Endothelial cell of umbilical vein (primary cell): ENCODE measurements around the gene CROCC. TPM values are rescaled to one million over a fixed set of nuclear protein-coding genes. Genes with fewer than 3 reads are reported as not detected.

Source experiments
- BruUV-seq: library from RNA; stranded (reverse); fragments of 400-500 nt; replicated peaks from 2 replicates; lab custom pipeline; 2021; lab: Mats Ljungman, UMichigan
- CTCF ChIA-PET: fragments of 300-600, 350-600 bp; sonication (Branson Sonifier 250); formaldehyde crosslinking; loops from one replicate; lab custom pipeline; 2021; ENCODE audit warnings: antibody characterized with exemption, inconsistent platforms; lab: Charles Lee
- POLR2A ChIA-PET: fragments of 300-600, 350-600 bp; sonication (Branson Sonifier 250); formaldehyde crosslinking; loops from one replicate; lab custom pipeline; 2021; ENCODE audit warnings: antibody characterized with exemption, inconsistent platforms; lab: Charles Lee
- DNase-seq: peaks from one replicate; pipeline ENCODE4 v3.0.0-alpha.2; 2011; ENCODE audit warnings: low read depth, low spot score
- FAIRE-seq: peaks from 2 replicates; lab custom pipeline; 2011; peaks lifted over from hg19 to GRCh38; lab: Jason Lieb, UNC
- H2AFZ ChIP-seq: 2 replicates; pipeline ENCODE4 v1.6.0; 2012; ENCODE audit warnings: low read depth, low read length, control low read depth, inconsistent platforms
- H3K27ac ChIP-seq: 2 replicates; pipeline ENCODE4 v1.5.1; 2011; ENCODE audit warnings: low read depth, mild to moderate bottlenecking, control low read depth, low read length, moderate library complexity; ENCODE audit not compliant: insufficient read depth
- H3K27me3 ChIP-seq, 2 experiments: 2 replicates each; pipeline versions ENCODE4 v1.6.0 to v1.6.1; 2011; ENCODE audit warnings: low read length in 2 of 2, mixed read lengths in 1 of 2; ENCODE audit not compliant: control insufficient read depth in 2 of 2, insufficient read depth in 2 of 2
- H3K36me3 ChIP-seq, 2 experiments: 2 replicates in 1 of 2; 3 replicates in 1 of 2; pipeline ENCODE4 v1.5.1; 2011; ENCODE audit warnings: low read length in 2 of 2, mild to moderate bottlenecking in 1 of 2, moderate library complexity in 1 of 2; ENCODE audit not compliant: control insufficient read depth in 2 of 2, insufficient read depth in 2 of 2; ENCODE audit errors: extremely low read depth in 1 of 2
- H3K4me1 ChIP-seq: 3 replicates; pipeline ENCODE4 v1.5.1; 2011; ENCODE audit warnings: mild to moderate bottlenecking, low read length; ENCODE audit not compliant: control insufficient read depth, insufficient read depth; ENCODE audit errors: extremely low read depth
- H3K4me2 ChIP-seq: 2 replicates; pipeline ENCODE4 v1.6.1; 2011; ENCODE audit warnings: low read length, control low read depth, mixed read lengths; ENCODE audit not compliant: insufficient read depth
- H3K4me3 ChIP-seq, 3 experiments: fragments of 200-600 bp in 1 of 3; sonication (generic), shearing (Covaris generic) in 1 of 3; replicated peaks in 1 of 3; 2 replicates each; pipeline ENCODE4 v1.5.1; 2011 to 2016; ENCODE audit warnings: control low read depth in 3 of 3, low read length in 3 of 3, mild to moderate bottlenecking in 2 of 3, inconsistent platforms in 1 of 3, low read depth in 1 of 3, moderate library complexity in 1 of 3; ENCODE audit not compliant: insufficient read depth in 1 of 3
- H3K79me2 ChIP-seq: 2 replicates; pipeline ENCODE4 v1.6.0; 2012; ENCODE audit warnings: low read length, inconsistent platforms; ENCODE audit not compliant: control insufficient read depth, insufficient read depth
- H3K9ac ChIP-seq: replicated peaks from 2 replicates; pipeline ENCODE3; 2011; ENCODE audit warnings: low read length, control low read depth; ENCODE audit not compliant: insufficient read depth; ENCODE audit errors: extremely low read depth
- H3K9me1 ChIP-seq: replicated peaks from 3 replicates; pipeline ENCODE4 v1.6.0; 2011; ENCODE audit warnings: mild to moderate bottlenecking, low read length; ENCODE audit not compliant: control insufficient read depth, insufficient read depth; ENCODE audit errors: extremely low read depth
- H3K9me3 ChIP-seq: replicated peaks from 2 replicates; pipeline ENCODE4 v1.5.1; 2012; ENCODE audit warnings: low read length, inconsistent platforms; ENCODE audit not compliant: control insufficient read depth, insufficient read depth
- H4K20me1 ChIP-seq: replicated peaks from 2 replicates; pipeline ENCODE3; 2011; ENCODE audit warnings: mild to moderate bottlenecking, low read length; ENCODE audit not compliant: control insufficient read depth, insufficient read depth; ENCODE audit errors: extremely low read depth
- EZH2 ChIP-seq: IDR thresholded peaks from 2 replicates; pipeline ENCODE4 v1.6.1; 2012; ENCODE audit warnings: borderline replicate concordance, low read depth, mild to moderate bottlenecking, moderate library complexity, low read length, inconsistent platforms; ENCODE audit not compliant: severe bottlenecking
- FOS ChIP-seq: IDR thresholded peaks from 2 replicates; pipeline ENCODE4 v1.6.1; 2011; ENCODE audit warnings: mild to moderate bottlenecking, low read length, moderate library complexity, borderline replicate concordance; ENCODE audit not compliant: insufficient read depth
- GATA2 ChIP-seq: IDR thresholded peaks from 2 replicates; pipeline ENCODE4 v1.7.0; 2011; ENCODE audit warnings: low read depth, mild to moderate bottlenecking, moderate library complexity, mixed read lengths, low read length; ENCODE audit not compliant: insufficient read length, insufficient read depth
- JUN ChIP-seq: IDR thresholded peaks from 2 replicates; pipeline ENCODE4 v1.6.1; 2011; ENCODE audit warnings: borderline replicate concordance, low read depth; ENCODE audit not compliant: insufficient read length, insufficient read depth
- MYC ChIP-seq: IDR thresholded peaks from one replicate; pipeline ENCODE4 v1.6.1; 2011; ENCODE audit warnings: mild to moderate bottlenecking, low read depth, low read length
- POLR2A ChIP-seq: IDR thresholded peaks from 2 replicates; pipeline ENCODE4 v1.6.1; 2012; ENCODE audit warnings: low read depth, mild to moderate bottlenecking, control low read depth, low read length
- POLR2AphosphoS5 ChIP-seq: IDR thresholded peaks from 2 replicates; pipeline ENCODE4 v1.6.1; 2012; ENCODE audit warnings: low read depth, mild to moderate bottlenecking, control low read depth, low read length, moderate library complexity; ENCODE audit not compliant: insufficient read depth
- dilution Hi-C: fragments of 300-500 bp; cut with MboI; formaldehyde crosslinking; loops from one replicate; pipeline ENCODE4 v1.15.0; 2019; ENCODE audit warnings: low sequenced_read_pairs; ENCODE audit not compliant: extremely low pct_ligation_motif_present
- intact Hi-C: fragments of 100-400 bp; cut with micrococcal nuclease; formaldehyde crosslinking; loops from one replicate; pipeline ENCODE4 v1.10.0; 2022
- polyA plus RNA-seq, 4 experiments: library from polyadenylated mRNA; depleted of rRNA in 3 of 4; stranded (reverse) in 3 of 4; unstranded in 1 of 4; fragments of >200 nt; gene quantifications; 2 replicates each; pipeline versions ENCODE4 v1.2.1 to v1.2.3, GENCODE V29; 2011 to 2012; ENCODE audit warnings: missing spikeins in 1 of 4
- total RNA-seq: library from RNA; stranded (reverse); gene quantifications from 2 replicates; pipeline ENCODE4 v1.2.3, GENCODE V29; 2021
- TF ChIP-seq, protein P1 (sequence below), 2 donors: IDR thresholded peaks; 1 replicate in 1 of 2; 2 replicates in 1 of 2; pipeline ENCODE4 v1.5.1; 2011; ENCODE audit warnings: low read length in 2 of 2, mild to moderate bottlenecking in 2 of 2, moderate library complexity in 2 of 2, control low read depth in 1 of 2, inconsistent platforms in 1 of 2, low read depth in 1 of 2; ENCODE audit not compliant: insufficient read depth in 1 of 2; ENCODE audit errors: extremely low read depth in 1 of 2
- TF ChIP-seq, protein P2 (sequence below): IDR thresholded peaks from 2 replicates; pipeline ENCODE4 v1.6.1; 2011; ENCODE audit not compliant: insufficient read depth, insufficient read length

Gene CROCC
- total and polyA plus RNA-seq, 2 donors (not counting 3 experiments of a cell fraction or from before 2014, with no cell fraction given) = 18.3 to 35.5 TPM

DNA sequence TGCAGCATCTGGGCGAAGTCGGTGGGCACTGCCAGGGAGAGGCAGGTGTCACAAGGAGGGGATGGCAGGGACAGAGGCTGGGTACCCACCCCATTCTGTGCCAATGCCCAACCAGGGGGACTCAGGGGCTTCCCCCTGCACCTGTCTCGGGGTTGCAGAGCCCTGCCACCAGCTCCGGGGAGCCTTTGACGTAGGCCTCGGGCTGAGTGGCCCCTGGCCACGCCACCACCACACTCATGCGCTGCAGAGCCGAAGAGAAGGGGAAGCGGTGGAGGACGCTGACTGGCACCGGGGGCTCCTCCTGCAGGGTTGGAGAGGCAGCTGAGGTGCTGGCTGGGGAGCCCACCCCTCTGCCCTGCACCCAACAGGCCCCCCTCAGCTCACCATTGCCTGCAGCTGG lies 70.4 kb downstream of the CROCC start:
- Histone ChIP-seq H3K4me1 (no peaks in the 10 kb centered on the region), H3K9me1 (no peaks in the 10 kb centered on the region), H3K27ac (no peak overlapping the region), H3K9ac (no peak overlapping the region), H3K4me2 (no peak overlapping the region), H3K27me3 (no peaks in the 10 kb centered on the region), H3K9me3 (no peaks in the 10 kb centered on the region), H3K4me3 (no peak overlapping the region), H3K36me3 (peaks cover 0 to 21% of the 10 kb centered on the region in 2 experiments), H3K79me2 (no peaks in the 10 kb centered on the region), H2AFZ (no peak overlapping the region), H4K20me1 (no peaks in the 10 kb centered on the region)
- TF ChIP-seq EZH2 = no peak
- no peak for TF ChIP-seq FOS
- no peak for TF ChIP-seq MYC
- no peak for TF ChIP-seq JUN
- TF ChIP-seq, protein P1, sequence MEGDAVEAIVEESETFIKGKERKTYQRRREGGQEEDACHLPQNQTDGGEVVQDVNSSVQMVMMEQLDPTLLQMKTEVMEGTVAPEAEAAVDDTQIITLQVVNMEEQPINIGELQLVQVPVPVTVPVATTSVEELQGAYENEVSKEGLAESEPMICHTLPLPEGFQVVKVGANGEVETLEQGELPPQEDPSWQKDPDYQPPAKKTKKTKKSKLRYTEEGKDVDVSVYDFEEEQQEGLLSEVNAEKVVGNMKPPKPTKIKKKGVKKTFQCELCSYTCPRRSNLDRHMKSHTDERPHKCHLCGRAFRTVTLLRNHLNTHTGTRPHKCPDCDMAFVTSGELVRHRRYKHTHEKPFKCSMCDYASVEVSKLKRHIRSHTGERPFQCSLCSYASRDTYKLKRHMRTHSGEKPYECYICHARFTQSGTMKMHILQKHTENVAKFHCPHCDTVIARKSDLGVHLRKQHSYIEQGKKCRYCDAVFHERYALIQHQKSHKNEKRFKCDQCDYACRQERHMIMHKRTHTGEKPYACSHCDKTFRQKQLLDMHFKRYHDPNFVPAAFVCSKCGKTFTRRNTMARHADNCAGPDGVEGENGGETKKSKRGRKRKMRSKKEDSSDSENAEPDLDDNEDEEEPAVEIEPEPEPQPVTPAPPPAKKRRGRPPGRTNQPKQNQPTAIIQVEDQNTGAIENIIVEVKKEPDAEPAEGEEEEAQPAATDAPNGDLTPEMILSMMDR (IDR thresholded peaks at IDR 0.05; ENCODE audit: extremely low read depth in 1 of 2, insufficient read depth in 1 of 2, low read depth in 1 of 2, low read length in 2 of 2) = no peak
- TF ChIP-seq GATA2 = no peak
- TF ChIP-seq POLR2A = no peak
- FAIRE-seq = no peak
- CTCF ChIA-PET = no interaction called here
- DNase-seq = no peak
- intact Hi-C loops (no loop called here), dilution Hi-C loops (no loop called here)
- POLR2A ChIA-PET = no interaction called here
- BruUV-seq = no TSS peak

DNA sequence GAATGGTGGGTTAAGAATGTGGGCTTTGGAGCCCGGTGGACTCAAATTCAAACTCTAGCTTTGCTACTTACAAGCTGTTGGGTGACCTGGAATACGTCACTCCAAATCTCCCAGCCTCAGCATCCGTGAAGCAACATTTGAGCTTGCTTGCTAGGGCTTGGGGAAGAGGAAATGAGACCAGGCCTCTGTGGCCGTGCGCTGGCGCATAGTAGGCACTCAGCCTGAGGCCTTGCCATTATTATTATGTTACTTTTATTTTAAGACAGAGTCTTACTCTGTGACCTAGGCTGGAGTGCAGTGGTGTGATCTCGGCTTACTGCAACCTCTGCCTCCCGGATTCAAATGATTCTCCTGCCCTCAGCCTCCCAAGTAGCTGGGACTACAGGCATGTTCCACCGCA lies 70.9 kb downstream of the CROCC start:
- intact Hi-C loops = no loop called here
- CTCF ChIA-PET = no interaction called here
- no TSS peak for BruUV-seq

More for the DNA sequence above, 70.9 kb downstream of the CROCC start:
- no peak overlapping the region for H2AFZ ChIP-seq
- no peak overlapping the region for H3K9ac ChIP-seq
- DNase-seq (no peak), FAIRE-seq (no peak)
- no peak overlapping the region for H3K4me3 ChIP-seq
- no peaks in the 10 kb centered on the region for H3K4me1 ChIP-seq
- H3K27me3 ChIP-seq = no peaks in the 10 kb centered on the region
- no peaks in the 10 kb centered on the region for H4K20me1 ChIP-seq
- peaks cover 0 to 21% of the 10 kb centered on the region in 2 experiments for H3K36me3 ChIP-seq
- no peak overlapping the region for H3K27ac ChIP-seq
- POLR2A ChIA-PET = no interaction called here
- TF ChIP-seq, protein P2, sequence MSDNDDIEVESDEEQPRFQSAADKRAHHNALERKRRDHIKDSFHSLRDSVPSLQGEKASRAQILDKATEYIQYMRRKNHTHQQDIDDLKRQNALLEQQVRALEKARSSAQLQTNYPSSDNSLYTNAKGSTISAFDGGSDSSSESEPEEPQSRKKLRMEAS = no peak
- TF ChIP-seq POLR2AphosphoS5 (no peak), EZH2 (no peak), JUN (no peak), GATA2 (no peak), MYC (no peak), FOS (no peak), POLR2A (no peak)
- TF ChIP-seq, protein P1 (IDR thresholded peaks at IDR 0.05; ENCODE audit: extremely low read depth in 1 of 2, insufficient read depth in 1 of 2, low read depth in 1 of 2, low read length in 2 of 2) = no peak
- no peaks in the 10 kb centered on the region for H3K9me1 ChIP-seq
- dilution Hi-C loops = no loop called here
- H3K79me2 ChIP-seq = no peaks in the 10 kb centered on the region
- H3K4me2 ChIP-seq = no peak overlapping the region
- H3K9me3 ChIP-seq = no peaks in the 10 kb centered on the region
